GM23338 (cell line): ENCODE data around the gene HTR2A. TPM values are rescaled to one million over a fixed set of nuclear protein-coding genes. Genes with fewer than 3 reads are reported as not detected.

Source experiments
- ATAC-seq: fragments of 200-7000 bp; cut with Tn5 transposase; 3 replicates; pipeline ENCODE4 v1.9.1; 2020
- DNase-seq: peaks from one replicate; pipeline ENCODE4 v3.0.0-alpha.2; 2015; ENCODE audit warnings: low spot score
- H2AFZ ChIP-seq: fragments of 200-600 bp; sonication (generic); 2 replicates; pipeline ENCODE4 v1.8.0; 2016; ENCODE audit warnings: antibody characterized with exemption, mild to moderate bottlenecking, moderate library complexity
- H3F3A ChIP-seq: fragments of 200-600 bp; sonication (generic); replicated peaks from 2 replicates; pipeline ENCODE4 v1.8.0; 2017; ENCODE audit warnings: antibody characterized with exemption, mixed run types, low read depth
- H3K27ac ChIP-seq: fragments of 200-600 bp; sonication (generic); 2 replicates; pipeline ENCODE4 v1.6.1; 2016; ENCODE audit warnings: low read depth
- H3K27me3 ChIP-seq: fragments of 200-600 bp; sonication (generic); 2 replicates; pipeline ENCODE4 v1.8.0; 2016; ENCODE audit warnings: mild to moderate bottlenecking, mixed run types, moderate library complexity; ENCODE audit not compliant: insufficient read depth
- H3K36me3 ChIP-seq: fragments of 200-600 bp; sonication (generic); 2 replicates; pipeline ENCODE4 v1.8.0; 2016; ENCODE audit warnings: mild to moderate bottlenecking; ENCODE audit not compliant: insufficient read depth
- H3K4me1 ChIP-seq: fragments of 200-600 bp; sonication (generic); 2 replicates; pipeline ENCODE4 v1.8.0; 2016; ENCODE audit warnings: mild to moderate bottlenecking, moderate library complexity; ENCODE audit not compliant: insufficient read depth
- H3K4me2 ChIP-seq: fragments of 200-600 bp; sonication (generic); 2 replicates; pipeline ENCODE4 v1.7.1; 2017; ENCODE audit warnings: mixed run types
- H3K4me3 ChIP-seq: fragments of 200-600 bp; sonication (generic); 2 replicates; pipeline ENCODE4 v1.6.1; 2016; ENCODE audit warnings: mixed run types
- H3K79me2 ChIP-seq: fragments of 200-600 bp; sonication (generic); replicated peaks from 2 replicates; pipeline ENCODE4 v1.8.0; 2017; ENCODE audit warnings: mild to moderate bottlenecking; ENCODE audit not compliant: insufficient read depth
- H3K9me2 ChIP-seq: fragments of 200-600 bp; sonication (generic); 2 replicates; pipeline ENCODE4 v1.8.0; 2017; ENCODE audit not compliant: insufficient read depth
- H4K20me1 ChIP-seq: fragments of 200-600 bp; sonication (generic); replicated peaks from 2 replicates; pipeline ENCODE4 v1.8.0; 2017; ENCODE audit warnings: mild to moderate bottlenecking; ENCODE audit not compliant: insufficient read depth
- H3K27ac Mint-ChIP-seq: 2 replicates; pipeline ENCODE4 v1.8.0; 2020; ENCODE audit warnings: inconsistent platforms, mild to moderate bottlenecking, moderate library complexity, mixed read lengths
- H3K27me3 Mint-ChIP-seq: 3 replicates; pipeline ENCODE4 v1.8.0; 2022; ENCODE audit warnings: low read depth, mild to moderate bottlenecking, moderate library complexity, mixed read lengths, inconsistent platforms; ENCODE audit not compliant: insufficient read depth, poor library complexity
- H3K36me3 Mint-ChIP-seq: 3 replicates; pipeline ENCODE4 v1.8.0; 2021; ENCODE audit warnings: low read depth, mild to moderate bottlenecking, inconsistent platforms, moderate library complexity, mixed read lengths
- H3K4me1 Mint-ChIP-seq: 3 replicates; pipeline ENCODE4 v1.8.0; 2020; ENCODE audit warnings: mild to moderate bottlenecking, inconsistent platforms, mixed read lengths
- H3K4me3 Mint-ChIP-seq: 3 replicates; pipeline ENCODE4 v1.8.0; 2021; ENCODE audit warnings: moderate library complexity, mild to moderate bottlenecking, inconsistent platforms, mixed read lengths
- H3K9me3 Mint-ChIP-seq: 3 replicates; pipeline ENCODE4 v1.8.0; 2020; ENCODE audit warnings: moderate library complexity, mild to moderate bottlenecking, inconsistent platforms, mixed read lengths
- CREB1 ChIP-seq: fragments of 250-450 bp; sonication (Bioruptor Pico); IDR thresholded peaks from 2 replicates; pipeline ENCODE4 v1.5.0; 2020; ENCODE audit warnings: low read depth, mild to moderate bottlenecking, moderate library complexity
- ZNF114 ChIP-seq: fragments of 250-450 bp; sonication (Bioruptor Pico); IDR thresholded peaks from 2 replicates; pipeline ENCODE4 v1.5.0; 2020; ENCODE audit warnings: mild to moderate bottlenecking, moderate library complexity
- ZNF331 ChIP-seq: fragments of 250-450 bp; sonication (Bioruptor Pico); IDR thresholded peaks from 2 replicates; pipeline ENCODE4 v1.5.0; 2020; ENCODE audit warnings: low read depth, mild to moderate bottlenecking, moderate library complexity
- polyA plus RNA-seq: library from polyadenylated mRNA; unstranded; fragments of >200 nt; fragmentation: Nextera tagmentation; extraction: Ambion mirVana; gene quantifications from 2 replicates; pipeline ENCODE4 v1.2.1, GENCODE V29; 2016
- total RNA-seq: library from RNA; depleted of rRNA; stranded (reverse); fragments of >200 nt; shearing (Covaris generic); gene quantifications from 2 replicates; pipeline ENCODE4 v1.2.3, GENCODE V29; 2014
- TF ChIP-seq, protein P1 (sequence below), 2 experiments: fragments of 200-600 bp in 1 of 2; sonication (generic) in 1 of 2; conservative IDR thresholded peaks; 2 replicates each; pipeline versions ENCODE4 v1.5.1 to v1.6.1; 2016 to 2017; ENCODE audit warnings: antibody characterized with exemption in 2 of 2, low read depth in 2 of 2, mild to moderate bottlenecking in 2 of 2, moderate library complexity in 1 of 2
- TF ChIP-seq, protein P2 (sequence below): fragments of 250-450 bp; sonication (Bioruptor Pico); IDR thresholded peaks from 2 replicates; pipeline ENCODE4 v1.5.0; 2020; ENCODE audit warnings: mild to moderate bottlenecking, moderate library complexity

The HTR2A gene
- total and polyA plus RNA-seq, 2 experiments from 2014 or later: not detected

DNA sequence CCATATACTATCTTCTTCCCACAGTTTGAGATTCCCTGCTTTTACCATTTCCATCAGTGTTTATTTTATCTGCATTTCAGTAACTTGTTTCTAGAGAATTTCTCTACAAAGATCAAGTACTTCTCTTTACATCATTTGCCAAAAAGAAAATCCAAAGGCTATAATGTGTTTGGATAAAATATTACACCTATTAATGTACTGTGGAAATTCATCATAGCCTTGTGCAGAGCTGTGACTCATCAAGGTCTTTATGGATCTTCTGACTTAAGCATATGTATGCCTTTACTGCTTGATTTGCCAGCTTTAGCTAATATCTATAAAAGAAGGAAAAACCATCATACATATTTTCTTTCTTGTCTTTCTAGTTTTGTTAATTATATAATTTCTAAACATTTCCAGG lies 9.6 kb upstream of the HTR2A start:
- Histone ChIP-seq H3K36me3 (no peaks in the 10 kb centered on the region), H3K9me2 (no peaks in the 10 kb centered on the region), H3K79me2 (no peaks in the 10 kb centered on the region), H3K4me1 (no peaks in the 10 kb centered on the region), H3K27me3 (no peaks in the 10 kb centered on the region), H2AFZ (no peak overlapping the region), H4K20me1 (no peaks in the 10 kb centered on the region), H3K4me2 (no peak overlapping the region), H3K27ac (no peak overlapping the region), H3F3A (no peaks in the 10 kb centered on the region), H3K4me3 (no peak overlapping the region)
- Mint-ChIP-seq H3K4me3 (no peak overlapping the region), H3K27ac (no peak overlapping the region), H3K36me3 (no peaks in the 10 kb centered on the region), H3K4me1 (no peaks in the 10 kb centered on the region), H3K9me3 (no peaks in the 10 kb centered on the region), H3K27me3 (no peaks in the 10 kb centered on the region)
- DNase-seq: no peak
- TF ChIP-seq ZNF331 (CRISPR knock-in tag): no peak
- ATAC-seq: no peak

DNA sequence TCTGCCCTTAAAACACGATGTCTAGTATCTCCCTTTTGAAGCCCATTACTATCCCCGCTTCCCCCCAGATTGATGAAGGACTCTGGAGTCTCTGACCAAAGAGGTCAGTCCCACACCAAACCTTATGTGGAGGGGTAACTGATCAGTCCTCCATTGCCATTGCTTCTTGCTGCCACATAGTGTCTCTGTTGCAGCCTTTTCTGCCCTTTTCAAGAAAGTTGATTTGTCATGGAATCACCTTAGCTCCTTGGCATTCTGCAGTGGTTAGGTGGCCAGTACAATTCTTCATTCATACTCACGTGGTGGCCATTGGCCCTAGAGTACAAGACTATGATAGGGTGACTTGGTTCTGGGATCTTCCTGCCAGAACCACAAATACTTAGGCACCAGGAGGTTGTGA lies 8.4 kb upstream of the HTR2A start:
- Histone ChIP-seq H3K4me3 (no peak overlapping the region), H3K27ac (no peak overlapping the region), H3K9me2 (no peaks in the 10 kb centered on the region), H3K36me3 (no peaks in the 10 kb centered on the region), H4K20me1 (no peaks in the 10 kb centered on the region), H3K4me2 (no peak overlapping the region), H3K79me2 (no peaks in the 10 kb centered on the region), H3K27me3 (no peaks in the 10 kb centered on the region), H2AFZ (no peak overlapping the region), H3F3A (no peaks in the 10 kb centered on the region), H3K4me1 (no peaks in the 10 kb centered on the region)
- Mint-ChIP-seq H3K4me1 (no peaks in the 10 kb centered on the region), H3K36me3 (no peaks in the 10 kb centered on the region), H3K27ac (no peak overlapping the region), H3K27me3 (no peaks in the 10 kb centered on the region), H3K4me3 (no peak overlapping the region), H3K9me3 (no peaks in the 10 kb centered on the region)
- no peak for TF ChIP-seq ZNF114 (CRISPR knock-in tag)
- TF ChIP-seq, protein P1, sequence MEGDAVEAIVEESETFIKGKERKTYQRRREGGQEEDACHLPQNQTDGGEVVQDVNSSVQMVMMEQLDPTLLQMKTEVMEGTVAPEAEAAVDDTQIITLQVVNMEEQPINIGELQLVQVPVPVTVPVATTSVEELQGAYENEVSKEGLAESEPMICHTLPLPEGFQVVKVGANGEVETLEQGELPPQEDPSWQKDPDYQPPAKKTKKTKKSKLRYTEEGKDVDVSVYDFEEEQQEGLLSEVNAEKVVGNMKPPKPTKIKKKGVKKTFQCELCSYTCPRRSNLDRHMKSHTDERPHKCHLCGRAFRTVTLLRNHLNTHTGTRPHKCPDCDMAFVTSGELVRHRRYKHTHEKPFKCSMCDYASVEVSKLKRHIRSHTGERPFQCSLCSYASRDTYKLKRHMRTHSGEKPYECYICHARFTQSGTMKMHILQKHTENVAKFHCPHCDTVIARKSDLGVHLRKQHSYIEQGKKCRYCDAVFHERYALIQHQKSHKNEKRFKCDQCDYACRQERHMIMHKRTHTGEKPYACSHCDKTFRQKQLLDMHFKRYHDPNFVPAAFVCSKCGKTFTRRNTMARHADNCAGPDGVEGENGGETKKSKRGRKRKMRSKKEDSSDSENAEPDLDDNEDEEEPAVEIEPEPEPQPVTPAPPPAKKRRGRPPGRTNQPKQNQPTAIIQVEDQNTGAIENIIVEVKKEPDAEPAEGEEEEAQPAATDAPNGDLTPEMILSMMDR (conservative IDR thresholded peaks at IDR 0.05; ENCODE audit: low read depth in 2 of 2): peak; percentile 46 to 66
- no peak for TF ChIP-seq ZNF331 (CRISPR knock-in tag)
- TF ChIP-seq, protein P2, sequence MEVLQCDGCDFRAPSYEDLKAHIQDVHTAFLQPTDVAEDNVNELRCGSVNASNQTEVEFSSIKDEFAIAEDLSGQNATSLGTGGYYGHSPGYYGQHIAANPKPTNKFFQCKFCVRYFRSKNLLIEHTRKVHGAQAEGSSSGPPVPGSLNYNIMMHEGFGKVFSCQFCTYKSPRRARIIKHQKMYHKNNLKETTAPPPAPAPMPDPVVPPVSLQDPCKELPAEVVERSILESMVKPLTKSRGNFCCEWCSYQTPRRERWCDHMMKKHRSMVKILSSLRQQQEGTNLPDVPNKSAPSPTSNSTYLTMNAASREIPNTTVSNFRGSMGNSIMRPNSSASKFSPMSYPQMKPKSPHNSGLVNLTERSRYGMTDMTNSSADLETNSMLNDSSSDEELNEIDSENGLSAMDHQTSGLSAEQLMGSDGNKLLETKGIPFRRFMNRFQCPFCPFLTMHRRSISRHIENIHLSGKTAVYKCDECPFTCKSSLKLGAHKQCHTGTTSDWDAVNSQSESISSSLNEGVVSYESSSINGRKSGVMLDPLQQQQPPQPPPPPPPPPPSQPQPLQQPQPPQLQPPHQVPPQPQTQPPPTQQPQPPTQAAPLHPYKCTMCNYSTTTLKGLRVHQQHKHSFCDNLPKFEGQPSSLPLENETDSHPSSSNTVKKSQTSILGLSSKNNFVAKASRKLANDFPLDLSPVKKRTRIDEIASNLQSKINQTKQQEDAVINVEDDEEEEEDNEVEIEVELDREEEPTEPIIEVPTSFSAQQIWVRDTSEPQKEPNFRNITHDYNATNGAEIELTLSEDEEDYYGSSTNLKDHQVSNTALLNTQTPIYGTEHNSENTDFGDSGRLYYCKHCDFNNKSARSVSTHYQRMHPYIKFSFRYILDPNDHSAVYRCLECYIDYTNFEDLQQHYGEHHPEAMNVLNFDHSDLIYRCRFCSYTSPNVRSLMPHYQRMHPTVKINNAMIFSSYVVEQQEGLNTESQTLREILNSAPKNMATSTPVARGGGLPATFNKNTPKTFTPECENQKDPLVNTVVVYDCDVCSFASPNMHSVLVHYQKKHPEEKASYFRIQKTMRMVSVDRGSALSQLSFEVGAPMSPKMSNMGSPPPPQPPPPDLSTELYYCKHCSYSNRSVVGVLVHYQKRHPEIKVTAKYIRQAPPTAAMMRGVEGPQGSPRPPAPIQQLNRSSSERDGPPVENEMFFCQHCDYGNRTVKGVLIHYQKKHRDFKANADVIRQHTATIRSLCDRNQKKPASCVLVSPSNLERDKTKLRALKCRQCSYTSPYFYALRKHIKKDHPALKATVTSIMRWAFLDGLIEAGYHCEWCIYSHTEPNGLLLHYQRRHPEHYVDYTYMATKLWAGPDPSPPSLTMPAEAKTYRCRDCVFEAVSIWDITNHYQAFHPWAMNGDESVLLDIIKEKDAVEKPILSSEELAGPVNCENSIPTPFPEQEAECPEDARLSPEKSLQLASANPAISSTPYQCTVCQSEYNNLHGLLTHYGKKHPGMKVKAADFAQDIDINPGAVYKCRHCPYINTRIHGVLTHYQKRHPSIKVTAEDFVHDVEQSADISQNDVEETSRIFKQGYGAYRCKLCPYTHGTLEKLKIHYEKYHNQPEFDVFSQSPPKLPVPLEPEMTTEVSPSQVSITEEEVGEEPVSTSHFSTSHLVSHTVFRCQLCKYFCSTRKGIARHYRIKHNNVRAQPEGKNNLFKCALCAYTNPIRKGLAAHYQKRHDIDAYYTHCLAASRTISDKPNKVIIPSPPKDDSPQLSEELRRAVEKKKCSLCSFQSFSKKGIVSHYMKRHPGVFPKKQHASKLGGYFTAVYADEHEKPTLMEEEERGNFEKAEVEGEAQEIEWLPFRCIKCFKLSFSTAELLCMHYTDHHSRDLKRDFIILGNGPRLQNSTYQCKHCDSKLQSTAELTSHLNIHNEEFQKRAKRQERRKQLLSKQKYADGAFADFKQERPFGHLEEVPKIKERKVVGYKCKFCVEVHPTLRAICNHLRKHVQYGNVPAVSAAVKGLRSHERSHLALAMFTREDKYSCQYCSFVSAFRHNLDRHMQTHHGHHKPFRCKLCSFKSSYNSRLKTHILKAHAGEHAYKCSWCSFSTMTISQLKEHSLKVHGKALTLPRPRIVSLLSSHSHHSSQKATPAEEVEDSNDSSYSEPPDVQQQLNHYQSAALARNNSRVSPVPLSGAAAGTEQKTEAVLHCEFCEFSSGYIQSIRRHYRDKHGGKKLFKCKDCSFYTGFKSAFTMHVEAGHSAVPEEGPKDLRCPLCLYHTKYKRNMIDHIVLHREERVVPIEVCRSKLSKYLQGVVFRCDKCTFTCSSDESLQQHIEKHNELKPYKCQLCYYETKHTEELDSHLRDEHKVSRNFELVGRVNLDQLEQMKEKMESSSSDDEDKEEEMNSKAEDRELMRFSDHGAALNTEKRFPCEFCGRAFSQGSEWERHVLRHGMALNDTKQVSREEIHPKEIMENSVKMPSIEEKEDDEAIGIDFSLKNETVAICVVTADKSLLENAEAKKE (CRISPR knock-in tag): no peak
- no peak for TF ChIP-seq CREB1 (CRISPR knock-in tag)
- DNase-seq: peak; percentile 51
- ATAC-seq: peak; percentile 72
